ENCODE results near the gene FBXO42.
"Not testable (repeated sequence)": the region's sequence is repeated elsewhere in the genome, so short reads cannot be mapped to it uniquely, and the experiment has no call there.

FBXO42 gene

GRCh38 chr1:16348414-16349182 lies 3.7 kb downstream of the FBXO42 start:
- Histone ChIP-seq H3K36me3 (ENCODE audit: insufficient read depth, low read length) (no peaks in the 10 kb centered on the region), H3K27me3 (ENCODE audit: insufficient read depth, low read length) (no peaks in the 10 kb centered on the region), H3K27ac (ENCODE audit: low read depth, low read length) (peak overlapping the region; percentile 44), H3K4me3 (ENCODE audit: low read depth, low read length) (no peak overlapping the region), H3K79me2 (ENCODE audit: control insufficient read depth, insufficient read depth, low read length, unreplicated experiment) (peaks cover 75% of the 10 kb centered on the region), H2AFZ (ENCODE audit: low read length, unreplicated experiment) (no peak overlapping the region), H3K4me1 (ENCODE audit: control insufficient read depth, insufficient read depth, low read length, unreplicated experiment) (peaks cover 26% of the 10 kb centered on the region)

- not testable (repeated sequence) for H3K4me3 ChIP-seq (ENCODE audit: low read depth, low read length); H3K36me3 ChIP-seq (ENCODE audit: insufficient read depth, low read length); H3K27me3 ChIP-seq (ENCODE audit: insufficient read depth, low read length); H2AFZ ChIP-seq (ENCODE audit: low read length, unreplicated experiment); H3K27ac ChIP-seq (ENCODE audit: low read depth, low read length); H3K4me1 ChIP-seq (ENCODE audit: control insufficient read depth, insufficient read depth, low read length, unreplicated experiment)
- peaks cover 59% of the 10 kb centered on the region for H3K79me2 ChIP-seq (ENCODE audit: control insufficient read depth, insufficient read depth, low read length, unreplicated experiment)
These were observed 9.0 kb downstream of the FBXO42 start for GRCh38 chr1:16343276-16343675.

GRCh38 chr1:16342331-16343062 lies 9.8 kb downstream of the FBXO42 start:
- Histone ChIP-seq H3K4me1 (ENCODE audit: control insufficient read depth, insufficient read depth, low read length, unreplicated experiment) (no peaks in the 10 kb centered on the region), H2AFZ (ENCODE audit: low read length, unreplicated experiment) (no peak overlapping the region), H3K27ac (ENCODE audit: low read depth, low read length) (no peak overlapping the region), H3K79me2 (ENCODE audit: control insufficient read depth, insufficient read depth, low read length, unreplicated experiment) (peaks cover 55% of the 10 kb centered on the region), H3K36me3 (ENCODE audit: insufficient read depth, low read length) (no peaks in the 10 kb centered on the region), H3K27me3 (ENCODE audit: insufficient read depth, low read length) (no peaks in the 10 kb centered on the region), H3K4me3 (ENCODE audit: low read depth, low read length) (no peak overlapping the region)

- Histone ChIP-seq H3K4me1 (ENCODE audit: control insufficient read depth, insufficient read depth, low read length, unreplicated experiment) (no peaks in the 10 kb centered on the region), H3K27me3 (ENCODE audit: insufficient read depth, low read length) (no peaks in the 10 kb centered on the region), H3K36me3 (ENCODE audit: insufficient read depth, low read length) (no peaks in the 10 kb centered on the region), H3K4me3 (ENCODE audit: low read depth, low read length) (no peak overlapping the region), H3K79me2 (ENCODE audit: control insufficient read depth, insufficient read depth, low read length, unreplicated experiment) (peaks cover 52% of the 10 kb centered on the region), H3K27ac (ENCODE audit: low read depth, low read length) (no peak overlapping the region), H2AFZ (ENCODE audit: low read length, unreplicated experiment) (no peak overlapping the region)
These were observed 11.6 kb downstream of the FBXO42 start for GRCh38 chr1:16340673-16341072.

GRCh38 chr1:16338961-16339360 lies 13.3 kb downstream of the FBXO42 start:
- H3K79me2 ChIP-seq (ENCODE audit: control insufficient read depth, insufficient read depth, low read length, unreplicated experiment), result peaks cover 46% of the 10 kb centered on the region
- H3K27ac ChIP-seq (ENCODE audit: low read depth, low read length), result no peak overlapping the region
- H3K36me3 ChIP-seq (ENCODE audit: insufficient read depth, low read length), result no peaks in the 10 kb centered on the region

GRCh38 chr1:16334655-16335340 lies 17.5 kb downstream of the FBXO42 start:
- no peaks in the 10 kb centered on the region for H3K4me1 ChIP-seq (ENCODE audit: control insufficient read depth, insufficient read depth, low read length, unreplicated experiment)
- H3K4me3 ChIP-seq (ENCODE audit: low read depth, low read length), result no peak overlapping the region
- H3K36me3 ChIP-seq (ENCODE audit: insufficient read depth, low read length), result no peaks in the 10 kb centered on the region
- no peak overlapping the region for H2AFZ ChIP-seq (ENCODE audit: low read length, unreplicated experiment)
- peaks cover 37% of the 10 kb centered on the region for H3K79me2 ChIP-seq (ENCODE audit: control insufficient read depth, insufficient read depth, low read length, unreplicated experiment)
- H3K27me3 ChIP-seq (ENCODE audit: insufficient read depth, low read length), result no peaks in the 10 kb centered on the region
- H3K27ac ChIP-seq (ENCODE audit: low read depth, low read length), result no peak overlapping the region

More at GRCh38 chr1:16338961-16339360, 13.3 kb downstream of the FBXO42 start:
- no peaks in the 10 kb centered on the region for H3K27me3 ChIP-seq (ENCODE audit: insufficient read depth, low read length)
- H3K4me3 ChIP-seq (ENCODE audit: low read depth, low read length), result no peak overlapping the region
- no peak overlapping the region for H2AFZ ChIP-seq (ENCODE audit: low read length, unreplicated experiment)
- H3K4me1 ChIP-seq (ENCODE audit: control insufficient read depth, insufficient read depth, low read length, unreplicated experiment), result no peaks in the 10 kb centered on the region

- no peaks in the 10 kb centered on the region for H3K36me3 ChIP-seq (ENCODE audit: insufficient read depth, low read length)
- H3K27me3 ChIP-seq (ENCODE audit: insufficient read depth, low read length), result no peaks in the 10 kb centered on the region
- peaks cover 10% of the 10 kb centered on the region for H3K79me2 ChIP-seq (ENCODE audit: control insufficient read depth, insufficient read depth, low read length, unreplicated experiment)
- no peak overlapping the region for H3K27ac ChIP-seq (ENCODE audit: low read depth, low read length)
- H2AFZ ChIP-seq (ENCODE audit: low read length, unreplicated experiment), result no peak overlapping the region
- no peak overlapping the region for H3K4me3 ChIP-seq (ENCODE audit: low read depth, low read length)
- peaks cover 7% of the 10 kb centered on the region for H3K4me1 ChIP-seq (ENCODE audit: control insufficient read depth, insufficient read depth, low read length, unreplicated experiment)
These were observed 25.4 kb downstream of the FBXO42 start for GRCh38 chr1:16326833-16327404.

GRCh38 chr1:16324456-16324890 lies 27.8 kb downstream of the FBXO42 start:
- H2AFZ ChIP-seq (ENCODE audit: low read length, unreplicated experiment), result no peak overlapping the region
- peaks cover 18% of the 10 kb centered on the region for H3K4me1 ChIP-seq (ENCODE audit: control insufficient read depth, insufficient read depth, low read length, unreplicated experiment)
- H3K36me3 ChIP-seq (ENCODE audit: insufficient read depth, low read length), result no peaks in the 10 kb centered on the region
- no peak overlapping the region for H3K27ac ChIP-seq (ENCODE audit: low read depth, low read length)
- H3K27me3 ChIP-seq (ENCODE audit: insufficient read depth, low read length), result no peaks in the 10 kb centered on the region
- H3K79me2 ChIP-seq (ENCODE audit: control insufficient read depth, insufficient read depth, low read length, unreplicated experiment), result peaks cover 18% of the 10 kb centered on the region
- no peak overlapping the region for H3K4me3 ChIP-seq (ENCODE audit: low read depth, low read length)

GRCh38 chr1:16321176-16321867 lies 31.0 kb downstream of the FBXO42 start:
- no peak overlapping the region for H3K27ac ChIP-seq (ENCODE audit: low read depth, low read length)
- H3K4me1 ChIP-seq (ENCODE audit: control insufficient read depth, insufficient read depth, low read length, unreplicated experiment), result peaks cover 18% of the 10 kb centered on the region
- peaks cover 38% of the 10 kb centered on the region for H3K79me2 ChIP-seq (ENCODE audit: control insufficient read depth, insufficient read depth, low read length, unreplicated experiment)

GRCh38 chr1:16318555-16318954 lies 33.7 kb downstream of the FBXO42 start:
- Histone ChIP-seq H2AFZ (ENCODE audit: low read length, unreplicated experiment) (no peak overlapping the region), H3K4me1 (ENCODE audit: control insufficient read depth, insufficient read depth, low read length, unreplicated experiment) (peaks cover 11% of the 10 kb centered on the region), H3K4me3 (ENCODE audit: low read depth, low read length) (no peak overlapping the region), H3K27me3 (ENCODE audit: insufficient read depth, low read length) (no peaks in the 10 kb centered on the region), H3K36me3 (ENCODE audit: insufficient read depth, low read length) (peaks cover 13% of the 10 kb centered on the region; the same call in 1 of the 2 replicates), H3K79me2 (ENCODE audit: control insufficient read depth, insufficient read depth, low read length, unreplicated experiment) (peaks cover 34% of the 10 kb centered on the region), H3K27ac (ENCODE audit: low read depth, low read length) (no peak overlapping the region)

More at GRCh38 chr1:16321176-16321867, 31.0 kb downstream of the FBXO42 start:
- Histone ChIP-seq H2AFZ (ENCODE audit: low read length, unreplicated experiment) (no peak overlapping the region), H3K4me3 (ENCODE audit: low read depth, low read length) (no peak overlapping the region), H3K27me3 (ENCODE audit: insufficient read depth, low read length) (no peaks in the 10 kb centered on the region), H3K36me3 (ENCODE audit: insufficient read depth, low read length) (no peaks in the 10 kb centered on the region)

Measured in ACC112 (cell line).